Camera-type eye (tissue), 1 donor: ENCODE data around the gene PDSS1. TPM values are rescaled to one million over a fixed set of nuclear protein-coding genes. Genes with fewer than 3 reads are reported as not detected.

ENCODE experiments used
- total RNA-seq: library from RNA; depleted of rRNA; stranded (reverse); fragments of >200 nt; gene quantifications from one replicate; pipeline ENCODE4 v1.2.3, GENCODE V29; 2014

Gene PDSS1
- total RNA-seq, result 10.6 TPM

GRCh38 chr10:26697163-26697921 is at the start of gene PDSS1:
Gene PDSS1, plus strand, starts transcription at chr10:26697701. Its CDS starts 11 bp downstream, at chr10:26697712.

Other genes with a start within 250 kb of the PDSS1 start
- gene ABI1, start 163.3 kb downstream of the PDSS1 start, total RNA-seq, result 54.2 TPM